HG03520 (cell line): Measurements from ENCODE around the gene RFTN2.
A peak's percentile ranks its signal among the peaks of the same experiment; 100 is the strongest.
"Not testable (repeated sequence)": the region's sequence is repeated elsewhere in the genome, so short reads cannot be mapped to it uniquely, and the experiment has no call there.

ENCODE experiments used
- ATAC-seq: cut with Tn5 transposase; IDR thresholded peaks from one replicate; pipeline ENCODE4 v1.9.1; 2021; ENCODE audit warnings: mild to moderate bottlenecking, moderate library complexity; ENCODE audit not compliant: unreplicated experiment

RFTN2 gene, protein sequence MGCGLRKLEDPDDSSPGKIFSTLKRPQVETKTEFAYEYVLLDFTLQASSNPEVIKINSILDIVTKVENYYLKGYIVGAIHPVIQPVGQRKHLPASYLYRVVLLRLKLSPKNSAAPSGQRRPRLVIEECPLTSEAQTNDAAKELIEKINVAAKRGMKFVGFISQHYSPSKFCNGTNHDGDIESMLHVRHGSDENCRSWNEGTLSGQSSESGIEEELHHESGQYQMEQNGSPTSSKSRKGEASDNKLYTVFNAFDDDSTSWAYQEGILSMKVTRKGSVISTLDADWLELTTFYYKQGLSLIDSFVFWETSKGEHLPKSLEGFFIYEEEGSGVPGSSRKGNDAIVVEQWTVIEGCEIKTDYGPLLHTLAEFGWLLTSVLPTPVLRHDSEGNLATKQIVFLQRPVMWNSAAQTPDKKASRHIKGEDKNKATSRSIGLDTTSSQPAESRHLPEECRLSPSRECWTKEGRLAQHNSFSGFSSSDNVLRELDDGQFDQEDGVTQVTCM

DNA sequence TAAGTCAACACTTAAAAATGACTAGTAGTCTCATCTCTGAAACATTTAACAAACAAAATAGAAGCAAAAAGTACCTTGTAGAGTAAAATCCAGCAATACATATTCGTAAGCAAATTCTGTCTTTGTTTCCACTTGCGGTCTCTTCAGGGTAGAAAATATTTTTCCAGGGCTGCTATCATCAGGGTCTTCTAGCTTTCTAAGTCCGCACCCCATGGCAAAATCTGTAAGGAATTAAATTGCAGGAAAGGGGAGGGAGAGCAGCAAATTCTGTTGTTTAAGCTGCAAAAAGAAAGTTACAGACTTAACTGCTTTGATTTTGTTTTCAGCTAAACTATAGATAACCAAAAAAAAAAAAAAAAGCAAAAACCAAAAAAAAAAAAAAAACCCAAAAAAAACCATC, at the start of gene RFTN2:
RFTN2 (minus strand) TSS at position 342 of the 400 bp plus-strand sequence; CDS start at position 213, 129 bp downstream.
- ATAC-seq, result no peak

DNA sequence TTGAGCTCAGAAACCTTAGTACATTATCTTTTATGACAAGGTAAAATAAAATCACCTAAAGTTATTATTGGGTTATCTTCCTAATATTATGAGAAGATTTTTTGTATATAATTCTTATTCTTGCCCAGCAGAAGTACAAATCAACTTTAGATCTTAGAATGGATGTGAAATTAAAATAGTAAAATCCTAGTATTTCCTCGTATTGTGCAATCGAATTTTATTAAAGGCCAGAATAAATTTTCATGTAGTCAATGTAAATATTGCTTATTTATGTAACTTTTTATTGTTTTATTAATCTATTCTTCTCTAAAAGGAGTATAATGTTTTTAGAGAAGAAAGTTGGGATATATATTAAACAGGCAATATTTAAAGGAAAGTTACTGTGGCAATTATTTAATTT, 42.5 kb upstream of the RFTN2 start:
- ATAC-seq, result no peak

DNA sequence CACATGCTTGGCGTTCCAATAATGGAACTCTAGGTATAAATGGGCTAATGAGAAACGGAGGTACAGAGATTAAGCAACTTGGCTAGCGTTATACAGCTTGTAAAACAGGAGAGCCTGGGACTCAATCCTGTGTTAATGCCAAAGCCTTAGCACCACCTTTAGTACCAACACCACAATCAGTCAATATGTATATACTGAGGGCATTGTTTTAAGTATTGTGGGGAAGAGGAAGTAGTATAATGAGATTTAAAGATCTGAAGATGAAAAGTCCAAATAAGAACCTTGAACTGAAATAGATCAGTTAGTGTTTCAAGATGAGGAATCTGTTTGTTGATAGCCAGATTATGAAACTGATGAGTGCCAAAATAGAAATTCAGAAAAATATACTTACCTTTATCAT, 37.9 kb upstream of the RFTN2 start:
- ATAC-seq, result no peak

DNA sequence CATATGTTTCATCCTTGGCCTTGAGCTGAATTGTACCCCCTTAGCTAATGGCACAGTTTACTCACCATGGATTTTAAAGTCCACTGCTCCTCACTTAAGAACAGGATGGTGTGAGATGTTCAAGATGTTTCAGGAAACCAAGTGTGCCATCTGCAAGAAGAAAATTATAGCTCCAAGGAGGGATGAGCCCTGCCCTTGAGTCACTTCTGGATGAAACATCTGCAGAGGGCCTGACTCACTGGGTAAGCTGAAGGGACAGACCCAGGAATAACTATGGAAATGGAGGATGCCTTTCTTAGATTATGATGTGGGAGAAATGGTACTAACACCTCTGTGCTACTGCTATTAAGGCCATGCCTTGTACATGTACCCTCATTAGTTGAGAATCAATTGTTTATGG, 36.2 kb upstream of the RFTN2 start:
- no peak for ATAC-seq

DNA sequence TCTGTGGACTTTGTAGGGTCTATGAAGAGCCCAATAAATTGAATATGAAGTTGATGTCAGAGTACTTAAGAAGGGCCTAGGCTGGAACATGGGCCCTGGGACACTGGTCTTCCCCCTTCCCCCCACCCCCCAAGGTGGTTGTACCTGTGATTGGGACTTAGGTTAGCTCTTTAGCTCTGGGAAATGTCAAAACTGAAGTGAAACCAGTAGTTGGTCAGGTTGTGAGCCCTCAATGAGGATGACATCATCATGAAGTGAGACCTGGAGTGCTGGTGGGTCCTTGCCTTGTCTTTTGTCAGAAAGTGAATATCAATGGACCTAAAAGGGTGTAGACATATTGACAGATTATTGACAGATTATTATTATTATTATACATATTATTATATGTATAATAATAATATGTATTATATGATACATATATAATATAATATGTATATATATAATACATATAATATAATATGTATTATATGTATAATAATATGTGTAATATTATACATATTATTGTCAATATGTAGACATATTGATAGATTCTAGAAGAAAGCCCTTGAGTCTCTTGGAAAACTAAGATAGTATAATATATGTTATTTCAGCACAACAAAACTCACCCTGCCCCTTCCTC, 35.1 kb upstream of the RFTN2 start:
- peak; percentile 84 for ATAC-seq

DNA sequence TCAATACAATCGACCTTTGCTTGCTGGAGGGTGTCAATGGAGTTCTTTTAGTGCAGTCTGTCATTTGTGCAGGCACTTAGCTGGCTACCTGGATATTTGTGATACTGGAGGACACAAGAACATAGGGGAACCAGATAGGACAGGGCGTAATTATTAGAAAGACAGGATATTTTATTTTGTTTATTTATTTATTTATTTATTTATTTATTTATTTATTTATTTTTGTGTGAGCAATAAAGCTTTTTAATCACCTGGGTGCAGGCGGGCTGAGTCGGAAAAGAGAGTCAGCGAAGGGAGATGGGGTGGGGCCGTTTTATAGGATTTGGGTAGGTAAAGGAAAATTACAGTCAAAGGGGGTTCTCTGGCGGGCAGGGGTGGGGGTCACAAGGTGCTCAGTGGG, 33.8 kb upstream of the RFTN2 start:
- not testable (repeated sequence) for ATAC-seq

DNA sequence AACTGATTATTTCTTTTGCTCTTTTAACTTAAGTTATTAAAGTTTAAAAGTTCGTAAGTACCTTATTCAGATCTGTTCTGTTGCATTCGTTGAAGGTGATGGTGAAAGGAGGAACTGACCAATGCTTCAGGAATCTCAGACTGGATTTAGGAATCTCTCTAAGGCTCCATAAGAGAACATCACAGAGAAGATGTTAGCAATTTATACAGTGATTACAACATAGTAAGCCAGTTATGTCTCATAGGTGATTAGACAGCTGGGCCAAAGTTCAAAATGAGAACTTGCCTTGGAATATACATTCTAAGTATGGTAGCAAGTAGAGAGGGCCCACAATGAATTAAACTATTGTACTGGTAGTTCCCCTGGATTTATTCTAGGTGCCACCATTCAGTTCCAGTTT, 32.9 kb upstream of the RFTN2 start:
- ATAC-seq, result no peak

DNA sequence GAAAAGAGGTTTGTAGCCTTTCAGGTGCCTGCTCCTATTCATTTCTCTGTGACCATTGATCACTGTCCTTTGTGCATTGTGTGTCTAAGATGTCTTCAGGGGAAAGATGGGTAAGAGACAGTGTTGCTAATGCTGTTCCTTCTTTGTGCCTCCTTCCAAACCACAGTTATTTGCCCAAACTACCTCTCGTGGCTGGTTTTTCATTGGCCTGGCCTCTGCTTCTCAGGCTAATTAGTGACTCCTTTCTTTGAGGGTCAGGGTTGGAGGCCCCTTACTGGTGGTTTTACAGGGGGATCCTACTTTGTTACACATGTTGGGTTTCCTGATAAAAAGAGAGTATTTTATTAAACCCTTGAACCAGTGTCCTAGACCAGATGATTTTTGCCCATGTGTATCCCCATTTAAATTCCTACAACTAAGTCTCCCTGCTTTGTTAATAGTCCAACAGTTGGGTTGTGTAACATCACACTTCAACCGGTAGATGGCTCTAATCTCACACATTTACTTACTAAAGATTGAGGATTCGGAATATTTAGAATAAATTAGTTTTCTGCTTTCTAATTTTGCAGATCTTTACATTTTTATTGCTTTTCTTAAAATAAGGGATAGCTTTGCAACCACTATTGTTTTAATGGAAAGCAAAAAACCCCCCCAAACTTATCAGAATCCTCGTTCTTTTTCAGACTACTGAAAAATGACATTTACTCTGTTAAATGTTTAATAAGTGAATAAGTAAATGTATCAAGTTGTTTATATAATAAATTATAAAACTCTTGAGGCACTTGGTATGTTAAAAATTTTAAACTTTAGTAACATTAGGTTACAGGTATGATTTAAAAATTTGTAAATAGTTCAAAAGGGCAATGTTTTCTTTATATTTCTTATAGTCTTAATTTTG, 32.2 kb upstream of the RFTN2 start:
- ATAC-seq, result no peak

DNA sequence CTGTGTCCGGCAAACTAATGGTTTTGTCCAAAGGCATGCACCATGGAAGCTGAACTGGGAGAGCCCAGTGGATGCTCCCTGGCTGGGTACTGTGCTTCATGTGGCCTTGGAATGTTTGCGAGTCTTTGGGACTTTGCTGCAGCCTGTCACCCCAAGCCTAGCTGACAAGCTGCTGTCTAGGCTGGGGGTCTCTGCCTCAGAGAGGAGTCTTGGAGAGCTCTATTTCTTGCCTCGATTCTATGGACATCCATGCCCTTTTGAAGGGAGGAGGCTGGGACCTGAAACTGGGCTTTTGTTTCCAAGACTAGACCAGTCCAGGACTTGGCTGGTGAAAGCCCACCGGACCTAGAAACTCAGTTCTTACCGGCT, 31.4 kb upstream of the RFTN2 start:
- ATAC-seq, result no peak

DNA sequence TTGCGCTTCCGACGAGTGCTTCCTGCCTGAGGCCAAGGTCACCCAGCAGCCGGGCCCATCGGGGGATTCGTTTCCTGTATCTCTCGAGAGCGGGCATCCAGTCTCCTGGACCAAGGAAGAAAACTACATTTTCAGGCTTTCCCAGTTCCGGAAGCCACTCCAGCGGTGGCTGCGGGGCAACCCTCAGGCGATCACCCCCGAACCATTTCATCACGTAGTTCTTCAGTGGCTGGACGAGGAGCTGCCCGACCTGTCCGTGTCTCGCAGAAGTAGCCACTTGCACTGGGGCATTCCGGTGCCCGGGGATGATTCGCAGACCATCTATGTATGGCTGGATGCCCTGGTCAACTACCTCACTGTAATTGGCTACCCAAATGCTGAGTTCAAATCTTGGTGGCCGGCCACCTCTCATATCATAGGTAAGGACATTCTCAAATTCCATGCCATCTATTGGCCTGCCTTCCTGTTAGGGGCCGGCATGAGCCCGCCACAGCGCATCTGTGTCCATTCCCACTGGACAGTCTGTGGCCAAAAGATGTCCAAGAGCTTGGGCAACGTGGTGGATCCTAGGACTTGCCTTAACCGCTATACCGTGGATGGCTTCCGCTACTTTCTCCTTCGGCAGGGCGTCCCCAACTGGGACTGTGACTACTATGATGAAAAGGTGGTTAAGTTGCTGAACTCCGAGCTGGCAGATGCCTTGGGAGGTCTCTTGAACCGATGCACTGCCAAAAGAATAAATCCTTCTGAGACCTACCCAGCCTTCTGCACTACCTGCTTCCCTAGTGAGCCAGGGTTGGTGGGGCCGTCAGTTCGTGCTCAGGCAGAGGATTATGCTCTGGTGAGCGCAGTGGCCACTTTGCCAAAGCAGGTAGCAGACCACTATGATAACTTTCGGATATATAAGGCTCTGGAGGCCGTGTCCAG, 30.8 kb upstream of the RFTN2 start:
- ATAC-seq, result no peak

DNA sequence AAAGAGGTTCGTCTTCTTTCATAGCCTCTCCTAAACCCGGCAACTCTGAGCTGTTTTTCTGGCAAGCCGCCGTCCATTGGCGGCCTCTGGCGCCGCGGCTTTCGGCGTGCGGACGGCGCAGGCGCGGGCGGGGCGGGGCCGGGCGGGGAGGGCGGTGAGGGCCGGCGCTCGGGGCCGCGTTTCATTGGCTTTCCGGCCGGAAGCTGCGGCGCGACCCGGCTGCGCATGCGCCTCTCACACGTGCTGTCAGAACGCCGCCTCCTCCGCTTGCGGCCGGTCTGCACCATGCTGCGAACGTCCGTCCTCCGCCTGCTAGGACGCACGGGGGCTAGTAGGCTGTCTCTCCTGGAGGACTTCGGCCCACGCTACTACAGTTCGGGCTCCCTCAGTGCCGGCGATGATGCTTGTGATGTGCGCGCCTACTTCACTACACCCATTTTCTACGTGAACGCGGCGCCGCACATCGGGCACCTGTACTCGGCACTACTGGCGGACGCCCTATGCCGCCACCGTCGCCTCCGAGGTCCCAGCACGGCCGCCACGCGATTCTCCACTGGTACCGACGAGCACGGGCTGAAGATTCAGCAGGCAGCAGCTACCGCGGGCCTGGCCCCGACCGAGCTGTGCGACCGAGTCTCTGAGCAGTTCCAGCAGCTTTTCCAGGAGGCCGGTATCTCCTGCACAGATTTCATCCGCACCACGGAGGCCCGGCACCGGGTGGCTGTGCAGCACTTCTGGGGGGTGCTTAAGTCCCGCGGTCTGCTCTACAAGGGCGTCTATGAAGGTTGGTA, 29.9 kb upstream of the RFTN2 start, which contains the start of gene MARS2:
MARS2 (plus strand) TSS at position 249 of the 791 bp plus-strand sequence; CDS start at position 286, 37 bp downstream.
- peak; percentile 73 for ATAC-seq

DNA sequence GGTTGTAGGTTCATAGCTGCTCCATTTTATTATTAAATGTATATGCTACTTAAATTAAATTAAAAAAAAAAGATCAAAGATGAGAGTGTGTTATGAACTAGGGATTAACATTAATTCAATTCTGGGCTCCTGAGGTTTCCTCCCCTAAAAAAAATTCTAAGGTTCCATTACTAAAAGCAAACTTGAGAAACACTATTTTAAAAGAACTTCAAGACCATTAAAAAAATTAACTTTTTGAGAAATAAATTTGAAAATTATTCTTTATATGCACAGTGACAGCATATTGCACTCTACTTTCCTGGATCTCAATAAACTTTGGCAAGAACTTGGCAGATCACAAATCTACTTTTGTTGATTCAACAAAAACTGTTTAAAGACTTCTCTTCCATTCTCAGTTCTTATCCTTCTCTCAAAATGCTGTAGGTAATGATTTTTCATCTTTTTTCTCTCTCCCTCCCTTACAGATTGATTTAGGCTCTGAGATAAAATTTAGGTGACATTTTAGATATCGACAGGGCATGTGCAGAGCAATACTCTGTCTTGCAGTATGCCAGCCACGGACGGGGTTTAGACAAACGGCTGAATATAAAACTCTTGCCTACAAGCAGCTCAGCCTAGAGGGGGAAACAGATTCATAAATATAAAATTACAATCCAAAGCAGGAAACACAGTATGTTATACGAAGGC, 29.2 kb upstream of the RFTN2 start:
- ATAC-seq, result peak; percentile 26

DNA sequence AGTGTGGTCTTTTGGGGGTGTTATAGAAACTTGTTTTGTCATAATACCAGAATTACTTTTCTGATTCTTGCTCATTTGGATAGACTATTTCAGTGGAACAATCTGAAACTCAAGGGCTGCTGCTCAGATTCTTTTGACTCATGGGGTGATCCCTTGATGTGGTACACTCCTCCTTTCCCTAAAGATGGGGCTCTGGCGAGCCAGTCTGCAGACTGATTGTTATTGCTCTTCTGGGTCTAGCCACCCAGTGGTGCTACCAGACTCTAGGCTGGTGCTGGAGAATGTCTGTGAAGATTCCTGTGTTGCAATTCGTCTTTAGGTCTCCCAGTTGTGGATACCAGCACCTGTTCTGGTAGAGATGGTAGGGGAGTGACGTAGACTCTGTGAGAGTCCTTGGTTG, 25.6 kb upstream of the RFTN2 start:
- ATAC-seq, result no peak

DNA sequence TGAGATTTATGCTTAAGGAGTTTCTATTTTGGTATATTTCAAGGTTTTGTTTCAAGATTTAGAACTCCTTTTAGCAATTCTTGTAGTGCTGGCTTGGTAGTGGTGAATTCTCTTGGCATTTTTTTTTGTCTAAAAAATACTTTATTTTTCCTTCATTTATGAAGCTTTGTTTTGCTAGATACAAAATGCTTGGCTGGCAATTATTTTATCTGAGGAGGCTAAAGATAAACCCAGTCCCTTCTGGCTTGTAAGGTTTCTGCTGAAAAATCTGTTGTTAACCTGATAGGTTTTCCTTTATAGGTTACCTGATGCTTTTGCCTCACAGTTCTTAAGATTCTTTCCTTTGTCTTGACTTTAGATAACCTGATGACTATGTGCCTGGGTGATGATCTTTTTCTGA, 24.3 kb upstream of the RFTN2 start:
- not testable (repeated sequence) for ATAC-seq

DNA sequence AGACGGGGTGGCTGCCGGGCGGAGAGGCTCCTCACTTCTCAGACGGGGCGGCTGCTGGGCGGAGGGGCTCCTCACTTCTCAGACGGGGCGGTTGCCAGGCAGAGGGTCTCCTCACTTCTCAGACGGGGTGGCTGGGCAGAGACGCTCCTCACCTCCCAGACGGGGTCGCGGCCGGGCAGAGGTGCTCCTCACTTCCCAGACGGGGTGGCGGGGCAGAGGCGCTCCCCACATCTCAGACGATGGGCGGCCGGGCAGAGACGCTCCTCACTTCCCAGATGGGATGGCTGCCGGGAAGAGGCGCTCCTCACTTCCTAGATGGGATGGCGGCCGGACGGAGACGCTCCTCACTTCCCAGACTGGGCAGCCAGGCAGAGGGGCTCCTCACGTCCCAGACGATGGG, 21.2 kb upstream of the RFTN2 start:
- ATAC-seq, result not testable (repeated sequence)

DNA sequence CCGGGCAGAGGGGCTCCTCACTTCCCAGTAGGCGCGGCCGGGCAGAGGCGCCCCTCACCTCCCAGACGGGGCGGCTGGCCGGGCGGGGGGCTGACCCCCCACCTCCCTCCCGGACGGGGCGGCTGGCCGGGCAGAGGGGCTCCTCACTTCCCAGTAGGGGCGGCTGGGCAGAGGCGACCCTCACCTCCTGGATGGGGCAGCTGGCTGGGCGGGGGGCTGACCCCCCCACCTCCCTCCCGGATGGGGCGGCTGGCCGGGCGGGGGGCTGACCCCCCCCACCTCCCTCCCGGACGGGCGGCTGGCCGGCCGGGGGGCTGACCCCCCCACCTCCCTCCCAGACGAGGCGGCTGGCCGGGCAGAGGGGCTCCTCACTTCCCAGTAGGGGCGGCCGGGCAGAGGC, 20.6 kb upstream of the RFTN2 start:
- ATAC-seq, result not testable (repeated sequence)

DNA sequence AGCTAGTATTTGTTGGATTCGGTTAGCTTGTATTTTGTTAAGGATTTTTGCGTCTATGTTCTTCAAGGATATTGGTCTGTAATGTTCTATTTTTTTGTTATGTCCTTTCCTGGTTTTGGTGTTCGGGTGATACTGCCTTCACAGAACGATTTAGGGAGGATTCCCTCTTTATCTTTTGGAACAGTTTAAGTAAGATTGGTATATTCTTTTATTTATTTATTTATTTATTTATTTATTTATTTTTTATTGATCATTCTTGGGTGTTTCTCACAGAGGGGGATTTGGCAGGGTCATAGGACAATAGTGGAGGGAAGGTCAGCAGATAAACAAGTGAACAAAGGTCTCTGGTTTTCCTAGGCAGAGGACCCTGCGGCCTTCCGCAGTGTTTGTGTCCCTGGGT, 19.8 kb upstream of the RFTN2 start:
- not testable (repeated sequence) for ATAC-seq

DNA sequence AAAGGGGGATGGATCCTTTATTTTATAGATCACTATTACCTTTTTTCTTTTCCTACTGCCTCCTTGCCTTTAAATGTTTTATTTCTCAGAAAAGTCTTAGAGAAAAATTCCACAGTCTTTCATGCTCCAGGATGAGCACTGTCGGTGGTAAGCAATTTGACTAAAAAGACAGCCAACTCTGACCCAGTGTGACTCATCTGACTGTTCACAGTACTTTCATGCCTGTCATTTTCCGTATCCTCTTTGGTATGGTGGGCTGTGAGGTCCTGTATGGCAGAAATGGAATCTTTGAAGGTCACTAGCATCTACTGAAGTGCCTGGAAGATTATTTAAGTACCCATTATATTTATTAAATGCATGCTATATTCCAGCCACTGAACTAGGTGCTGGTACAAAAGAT, 2.1 kb upstream of the RFTN2 start:
- no peak for ATAC-seq

DNA sequence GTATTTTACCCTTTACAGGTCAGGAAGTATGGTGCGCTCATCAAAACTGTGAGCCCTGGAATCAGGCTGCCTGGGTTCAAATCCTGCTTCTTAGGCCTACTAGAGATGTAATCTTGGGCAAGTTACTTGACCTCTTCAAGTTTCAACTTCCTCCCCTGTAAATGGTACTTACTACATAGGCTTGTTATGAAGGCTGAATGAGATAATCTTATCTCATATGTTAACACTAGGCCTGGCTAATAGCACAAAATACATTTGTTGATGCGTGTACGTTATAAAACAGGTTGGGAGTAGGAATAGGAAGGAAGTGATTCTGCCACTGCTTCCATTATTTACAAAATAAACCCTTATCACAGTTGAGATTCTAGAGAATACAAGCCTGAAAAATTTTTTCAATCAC, 1.7 kb upstream of the RFTN2 start:
- no peak for ATAC-seq
